Ovary (tissue), 9 donors: ENCODE results near the gene LAPTM5. TPM values are rescaled to one million over a fixed set of nuclear protein-coding genes. Genes with fewer than 3 reads are reported as not detected.
A peak's percentile ranks its signal among the peaks of the same experiment; 100 is the strongest.

ENCODE experiments used
- DNase-seq, 5 donors: peaks; one replicate each; pipeline ENCODE4 v3.0.0-alpha.2; 2019 to 2020
- H3K27ac ChIP-seq, 2 donors: fragments of 200-600 bp; one replicate each; pipeline versions ENCODE4 v1.5.1 to v1.8.0; 2019 to 2022
- H3K27me3 ChIP-seq: fragments of 200-600 bp; one replicate; pipeline ENCODE4 v1.8.0; 2022
- H3K36me3 ChIP-seq: fragments of 200-600 bp; sonication (generic); one replicate; pipeline ENCODE4 v1.5.1; 2019
- H3K4me1 ChIP-seq: one replicate; pipeline ENCODE4 v1.8.1; 2013; ENCODE audit warnings: mild to moderate bottlenecking, moderate library complexity; ENCODE audit not compliant: insufficient read depth
- H3K4me3 ChIP-seq: fragments of 200-600 bp; sonication (generic); one replicate; pipeline ENCODE4 v1.5.1; 2017
- H3K9me3 ChIP-seq, 2 donors: fragments of 200-600 bp in 1 of 2; sonication (generic) in 1 of 2; one replicate each; pipeline versions ENCODE4 v1.5.1 to v1.8.1; 2013 to 2019; ENCODE audit warnings: mild to moderate bottlenecking in 1 of 2, moderate library complexity in 1 of 2
- CTCF ChIP-seq, 3 donors: fragments of 450-650 bp in 2 of 3; fragments of 200-600 bp in 1 of 3; IDR thresholded peaks; one replicate each; pipeline versions ENCODE4 v1.5.1 to v1.8.0; 2016 to 2022; ENCODE audit warnings: antibody characterized with exemption in 3 of 3, mild to moderate bottlenecking in 1 of 3
- EP300 ChIP-seq: sonication (generic); formaldehyde crosslinking; IDR thresholded peaks from one replicate; pipeline ENCODE4 v1.6.1; 2017; ENCODE audit warnings: antibody characterized with exemption
- POLR2A ChIP-seq: fragments of 450-650 bp; IDR thresholded peaks from one replicate; pipeline ENCODE4 v1.6.1; 2017; ENCODE audit warnings: antibody characterized with exemption, mild to moderate bottlenecking, moderate library complexity
- WGBS, 3 donors: extraction: QIAGEN DNeasy Blood & Tissue Kit in 1 of 3; methylation state at CpG; one replicate each; pipeline versions ENCODE4 v1.1.5 to v1.1.7; 2013 to 2017; 5-methylcytosine and 5-hydroxymethylcytosine counted together
- intact Hi-C, 4 donors: fragments of 100-400 bp; cut with DNase I; formaldehyde crosslinking; loops; one replicate each; pipeline versions ENCODE4 v1.11.0 to v1.15.1; 2022 to 2023
- polyA plus RNA-seq, 2 donors: library from polyadenylated mRNA; stranded (reverse); fragments of 200-250 nt in 1 of 2; fragments of 350-450 nt in 1 of 2; fragmentation: Illumina TruSeq in 1 of 2; extraction: RNeasy Lipid Tissue Mini Kit (QIAGEN cat#74804) in 1 of 2; gene quantifications; one replicate each; pipeline ENCODE4 v1.2.3, GENCODE V29; 2013 to 2014
- total RNA-seq, 7 donors: library from RNA; depleted of rRNA in 2 of 7; stranded (reverse); fragments of >200 nt in 2 of 7; fragmentation: NEBNext Ultra II Directional in 3 of 7; extraction: Animal tissue kit (Norgen Biotek cat#: 25700) in 3 of 7; gene quantifications; one replicate each; pipeline versions ENCODE4 v1.1.0 to v1.2.4, GENCODE V29; 2016 to 2023
- donor health status: DM: no; HTN: no; CAD: no; lungs with moderate emphysema.
- donor health status: DM: no; HTN: no; CAD: no.
- donor health status: Bipolar disorder and iron deficiency.
- donor health status: DM: yes; HTN: yes; CAD: no.
- donor health status: DM: no; HTN: no; CAD: no.
- donor health status: DM: yes; HTN: yes; CAD: no.

LAPTM5 gene
- total and polyA plus RNA-seq, 9 donors: 15.3 to 103 (median 20.3) TPM

- no peaks in the 10 kb centered on the region for H3K27me3 ChIP-seq
- intact Hi-C loops: loop anchor here (5.0 to 10.0 kb wide), 3 partner anchors 50 to 190 kb away; no protein-coding TSS in a partner anchor
- H3K4me3 ChIP-seq: no peak overlapping the region
- no peaks in the 10 kb centered on the region for H3K4me1 ChIP-seq
- no peaks in the 10 kb centered on the region for H3K36me3 ChIP-seq
- TF ChIP-seq POLR2A (no peak), EP300 (no peak), CTCF (IDR thresholded peaks at IDR 0.05) (no peak)
- no peaks in the 10 kb centered on the region for H3K9me3 ChIP-seq
- 84 to 93% (median 93%) methylated on average over 5 of the region's 5 CpGs for WGBS, 3 donors
- H3K27ac ChIP-seq: no peak overlapping the region
- DNase-seq: no peak
Observed at GRCh38 chr1:30724655-30725421, 32.7 kb downstream of the LAPTM5 start.

GRCh38 chr1:30724175-30724574, 33.4 kb downstream of the LAPTM5 start:
- no peak for DNase-seq
- TF ChIP-seq CTCF (IDR thresholded peaks at IDR 0.05) (no peak), EP300 (no peak), POLR2A (no peak)
- Histone ChIP-seq H3K27ac (no peak overlapping the region), H3K9me3 (no peaks in the 10 kb centered on the region), H3K27me3 (no peaks in the 10 kb centered on the region), H3K4me3 (no peak overlapping the region), H3K4me1 (peaks cover 1% of the 10 kb centered on the region), H3K36me3 (no peaks in the 10 kb centered on the region)
- intact Hi-C loops: loop anchor here (5.0 to 10.0 kb wide), 3 partner anchors 51 to 191 kb away; no protein-coding TSS in a partner anchor
- 88 to 93% (median 93%) methylated on average over 2 of the region's 2 CpGs for WGBS, 3 donors

- no peak for DNase-seq
- 90 to 93% (median 91%) methylated on average over 13 to 14 of the region's 14 CpGs for WGBS, 3 donors
- intact Hi-C loops: loop anchor here (5.0 to 10.0 kb wide), 3 partner anchors 51 to 191 kb away; no protein-coding TSS in a partner anchor
- no peaks in the 10 kb centered on the region for H3K9me3 ChIP-seq
- no peaks in the 10 kb centered on the region for H3K36me3 ChIP-seq
- no peak within 1 kb of the TSS for H3K4me3 ChIP-seq
- H3K27me3 ChIP-seq: no peaks in the 10 kb centered on the region
- H3K4me1 ChIP-seq: peaks cover 1% of the 10 kb centered on the region
- H3K27ac ChIP-seq: no peak within 1 kb of the TSS
- no peak for TF ChIP-seq EP300
- no peak for TF ChIP-seq POLR2A
- no peak for TF ChIP-seq CTCF (IDR thresholded peaks at IDR 0.05)
Observed at GRCh38 chr1:30723331-30723755, 34.2 kb downstream of the LAPTM5 start, which contains the start of gene MATN1. MATN1 (minus strand) TSS chr1:30723585; CDS start chr1:30723551, 34 bp downstream.

GRCh38 chr1:30721812-30722537, 35.6 kb downstream of the LAPTM5 start:
- H3K4me1 ChIP-seq: peaks cover 1% of the 10 kb centered on the region
- TF ChIP-seq EP300 (no peak), CTCF (IDR thresholded peaks at IDR 0.05) (no peak), POLR2A (no peak)
- no peaks in the 10 kb centered on the region for H3K27me3 ChIP-seq
- no peaks in the 10 kb centered on the region for H3K36me3 ChIP-seq
- intact Hi-C loops: loop anchor here (2.0 to 10.0 kb wide), 5 partner anchors 53 to 193 kb away; no protein-coding TSS in a partner anchor
- WGBS, 3 donors: 66 to 67% (median 67%) methylated on average over 9 of the region's 9 CpGs
- H3K9me3 ChIP-seq: no peaks in the 10 kb centered on the region
- H3K27ac ChIP-seq: no peak overlapping the region
- peak in 2 of 5 donors; percentile 53 to 54 for DNase-seq
- H3K4me3 ChIP-seq: no peak overlapping the region
